ENCODE data around the gene FXYD4.

Gene FXYD4

DNA sequence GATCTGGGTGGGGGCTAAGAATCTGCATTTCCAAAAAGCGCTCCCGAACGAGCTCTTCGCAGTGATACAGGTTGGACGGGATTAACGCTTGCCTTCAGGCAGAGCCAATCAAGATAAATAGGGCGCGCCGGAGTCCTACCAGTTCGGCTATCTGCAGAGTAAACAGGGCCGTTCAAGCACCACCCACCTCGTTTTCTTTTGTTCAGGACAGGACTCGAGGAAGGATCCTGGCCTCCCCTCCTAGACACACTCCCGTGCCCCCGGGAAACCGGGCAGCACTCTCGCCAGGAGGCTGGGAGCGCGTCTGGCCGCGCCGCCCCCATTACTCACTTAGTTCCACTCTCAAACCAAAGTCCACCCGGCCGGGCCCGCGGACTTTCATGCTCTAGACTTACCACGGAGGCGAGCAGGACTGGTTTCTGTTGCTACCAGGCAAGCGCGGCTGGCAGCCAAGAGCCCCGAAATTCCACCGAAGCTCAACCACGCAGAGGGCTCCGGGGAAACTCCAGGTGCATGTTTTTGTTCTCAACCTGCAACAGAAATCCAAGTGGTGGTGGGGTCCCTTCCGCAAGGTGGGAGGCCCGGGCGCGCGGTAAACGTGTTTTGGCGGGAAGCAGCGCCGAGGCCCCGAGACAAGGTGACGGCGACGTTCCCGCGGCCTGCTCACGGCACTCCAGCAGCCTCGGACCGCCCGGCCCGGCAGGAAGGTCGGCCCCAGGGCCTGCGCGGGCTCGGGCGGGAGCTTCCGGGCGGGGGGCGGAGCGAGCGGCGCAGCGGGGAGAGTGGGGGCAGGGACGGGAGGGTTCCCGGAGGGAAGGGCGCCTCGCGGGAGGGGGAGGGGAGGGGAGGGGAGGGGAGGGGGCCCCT lies 24.9 kb downstream of the FXYD4 start:
- TF ChIP-seq, protein P1, sequence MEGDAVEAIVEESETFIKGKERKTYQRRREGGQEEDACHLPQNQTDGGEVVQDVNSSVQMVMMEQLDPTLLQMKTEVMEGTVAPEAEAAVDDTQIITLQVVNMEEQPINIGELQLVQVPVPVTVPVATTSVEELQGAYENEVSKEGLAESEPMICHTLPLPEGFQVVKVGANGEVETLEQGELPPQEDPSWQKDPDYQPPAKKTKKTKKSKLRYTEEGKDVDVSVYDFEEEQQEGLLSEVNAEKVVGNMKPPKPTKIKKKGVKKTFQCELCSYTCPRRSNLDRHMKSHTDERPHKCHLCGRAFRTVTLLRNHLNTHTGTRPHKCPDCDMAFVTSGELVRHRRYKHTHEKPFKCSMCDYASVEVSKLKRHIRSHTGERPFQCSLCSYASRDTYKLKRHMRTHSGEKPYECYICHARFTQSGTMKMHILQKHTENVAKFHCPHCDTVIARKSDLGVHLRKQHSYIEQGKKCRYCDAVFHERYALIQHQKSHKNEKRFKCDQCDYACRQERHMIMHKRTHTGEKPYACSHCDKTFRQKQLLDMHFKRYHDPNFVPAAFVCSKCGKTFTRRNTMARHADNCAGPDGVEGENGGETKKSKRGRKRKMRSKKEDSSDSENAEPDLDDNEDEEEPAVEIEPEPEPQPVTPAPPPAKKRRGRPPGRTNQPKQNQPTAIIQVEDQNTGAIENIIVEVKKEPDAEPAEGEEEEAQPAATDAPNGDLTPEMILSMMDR (conservative IDR thresholded peaks at IDR 0.05) = no peak
- peak; percentile 84 for TF ChIP-seq ZFX (IDR thresholded peaks at IDR 0.05)

DNA sequence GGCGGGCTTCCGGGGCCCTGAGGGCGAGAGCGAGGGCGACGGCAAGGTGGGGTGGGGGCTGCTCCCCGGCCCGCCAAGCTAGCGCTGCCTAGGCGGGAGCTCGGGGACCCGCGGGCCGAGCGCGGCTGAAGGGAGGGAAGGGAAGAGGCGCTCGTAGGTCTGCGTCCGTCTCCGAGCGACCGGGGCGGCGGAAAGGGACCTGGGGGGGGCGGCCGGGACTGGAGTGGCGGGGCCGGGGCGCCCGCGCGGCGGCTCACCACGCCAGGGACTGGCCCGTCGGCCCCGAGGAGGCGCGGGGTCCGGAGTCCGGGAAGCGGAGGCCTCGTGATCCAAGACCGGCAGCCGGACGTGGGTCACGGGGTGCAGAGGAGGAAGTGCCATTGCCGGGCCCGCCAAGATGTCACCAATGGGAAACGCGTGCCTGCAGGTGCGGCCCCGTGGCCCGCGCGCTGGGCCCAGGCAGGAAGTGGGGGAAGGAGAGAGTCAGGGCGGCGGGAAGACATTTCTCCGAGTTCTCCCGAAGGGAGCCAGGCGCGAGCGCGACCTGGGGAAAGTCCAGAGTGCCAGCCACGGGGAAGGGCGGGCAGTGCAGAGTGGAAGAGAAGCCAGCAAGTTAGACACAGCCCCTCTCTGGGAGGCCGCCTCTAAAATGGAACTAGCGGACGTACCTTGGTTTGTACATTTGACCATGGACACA lies 25.6 kb downstream of the FXYD4 start:
- TF ChIP-seq, protein P1 (conservative IDR thresholded peaks at IDR 0.05) = no peak
- TF ChIP-seq ZFX (IDR thresholded peaks at IDR 0.05) = no peak
- H3K27ac ChIP-seq = peak overlapping the region; percentile 98

More for the DNA sequence above, 24.9 kb downstream of the FXYD4 start:
- H3K27ac ChIP-seq = peak overlapping the region; percentile 98

DNA sequence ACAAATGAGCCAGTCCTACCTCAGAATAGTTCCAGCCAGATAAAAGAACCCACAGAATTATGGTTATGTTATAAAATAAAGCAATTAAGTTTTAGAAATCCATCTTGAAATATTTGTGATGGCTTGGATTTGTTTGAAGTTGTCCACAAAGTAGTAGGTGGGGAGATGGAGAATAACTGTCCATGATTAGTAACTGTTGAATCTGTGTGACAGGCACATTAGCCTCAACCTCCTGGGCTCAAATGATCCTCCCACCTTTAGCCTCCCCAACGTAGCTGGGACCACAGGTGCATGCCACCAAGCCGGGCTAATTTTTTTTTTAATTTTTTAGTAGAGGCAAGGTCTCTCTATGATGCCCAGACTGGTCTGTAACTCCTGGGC lies 27.5 kb downstream of the FXYD4 start:
- H3K27ac ChIP-seq = peak overlapping the region; percentile 98
- TF ChIP-seq ZFX (IDR thresholded peaks at IDR 0.05) = no peak
- TF ChIP-seq, protein P1 (conservative IDR thresholded peaks at IDR 0.05) = no peak

DNA sequence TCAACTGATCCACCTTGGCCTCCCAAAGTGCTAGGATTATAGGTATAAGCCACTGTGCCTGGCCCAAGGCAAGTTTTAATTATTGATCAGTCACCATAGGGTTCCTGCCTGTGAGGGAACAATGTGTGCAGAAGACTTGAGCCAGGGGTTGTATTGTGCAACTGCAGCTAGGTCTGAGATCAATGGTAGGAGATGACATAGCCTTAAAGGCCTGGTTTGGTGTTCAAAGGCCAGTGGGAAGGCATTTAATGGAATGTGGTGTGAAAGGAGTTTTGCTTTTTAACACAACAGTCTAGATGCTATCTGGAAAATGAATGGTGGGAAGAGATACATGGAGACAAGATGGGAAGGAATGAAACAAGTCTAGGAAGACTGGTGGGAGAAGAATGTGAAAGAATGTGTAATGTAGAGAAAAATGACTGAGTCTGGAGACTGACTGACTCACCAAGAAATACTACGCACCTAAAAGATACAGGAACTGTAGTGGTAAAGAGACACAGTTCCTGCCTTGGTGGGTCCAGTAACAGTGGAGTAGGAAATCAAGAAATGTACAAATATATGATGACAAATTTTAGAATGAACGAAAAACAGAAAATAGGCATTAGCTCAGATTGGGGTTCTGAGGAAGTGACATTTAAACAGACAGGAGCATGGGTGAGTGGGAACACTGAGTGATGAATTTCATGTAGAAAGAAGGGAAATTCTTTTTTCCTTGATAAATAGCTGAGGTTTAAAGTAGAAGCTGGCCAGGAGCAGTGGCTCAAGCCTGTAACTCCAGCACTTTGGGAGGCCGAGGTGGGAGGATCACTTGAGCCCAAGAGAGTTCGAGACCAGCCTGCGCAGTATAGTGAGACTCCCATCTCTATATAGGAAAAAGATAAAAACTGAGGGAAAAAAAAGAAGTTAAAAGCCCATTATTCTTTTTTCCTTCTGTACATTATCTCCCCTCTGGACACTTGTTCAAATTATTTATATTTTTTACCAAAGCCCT lies 28.2 kb downstream of the FXYD4 start:
- H3K27ac ChIP-seq = peak overlapping the region; percentile 98
- TF ChIP-seq, protein P1 (conservative IDR thresholded peaks at IDR 0.05) = no peak
- TF ChIP-seq ZFX (IDR thresholded peaks at IDR 0.05) = no peak

DNA sequence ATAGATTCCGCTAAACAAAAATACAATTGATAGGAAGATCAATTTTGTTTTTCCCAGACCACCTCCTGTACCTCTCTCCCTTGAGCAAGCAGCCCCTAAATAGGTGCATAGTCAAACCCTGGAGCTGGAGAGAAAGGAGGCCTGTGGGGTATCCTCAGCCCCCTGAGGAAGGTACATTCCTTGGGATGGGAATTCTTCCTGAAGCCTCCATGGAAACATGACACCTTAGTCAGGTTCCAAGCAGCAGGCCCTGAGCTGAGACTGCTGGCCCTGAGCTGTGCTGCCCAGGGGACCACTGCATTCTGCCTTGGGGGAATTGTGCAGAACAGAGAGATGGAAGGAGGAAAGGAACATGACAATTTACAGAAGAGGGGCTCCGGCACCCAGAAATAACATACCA lies 30.2 kb downstream of the FXYD4 start:
- TF ChIP-seq, protein P1 (conservative IDR thresholded peaks at IDR 0.05) = no peak
- TF ChIP-seq ZFX (IDR thresholded peaks at IDR 0.05) = no peak
- no peak overlapping the region for H3K27ac ChIP-seq

DNA sequence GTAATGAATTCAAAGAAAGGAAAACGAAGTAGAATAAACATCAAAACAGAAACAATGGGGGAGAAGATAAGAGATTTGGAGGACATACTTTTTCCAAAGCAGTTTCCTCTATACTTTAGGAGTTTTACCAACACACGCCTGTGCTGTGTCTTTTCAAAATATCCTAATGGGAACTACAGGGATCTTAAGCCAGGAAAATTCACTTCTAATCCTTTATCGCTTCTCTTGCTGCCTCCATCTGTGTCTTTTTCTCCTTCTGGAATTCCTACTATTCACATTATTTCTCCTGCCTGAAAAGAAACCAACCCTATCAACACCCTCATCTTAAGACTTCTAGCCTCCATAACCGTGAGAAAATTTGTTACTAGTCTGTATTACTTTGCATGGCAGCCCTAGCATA lies 30.7 kb downstream of the FXYD4 start:
- TF ChIP-seq, protein P1 (conservative IDR thresholded peaks at IDR 0.05) = no peak
- TF ChIP-seq ZFX (IDR thresholded peaks at IDR 0.05) = no peak
- H3K27ac ChIP-seq = no peak overlapping the region

Data from C4-2B (cell line).